MV-4-11 (cell line): ENCODE data around the gene PPP3CA.
A peak's percentile ranks its signal among the peaks of the same experiment; 100 is the strongest.

ENCODE experiments used
- DNase-seq: peaks from one replicate; lab custom pipeline; 2025; lab: John Stamatoyannopoulos, UW

Gene PPP3CA

GRCh38 chr4:101050088-101050836 is 297.1 kb downstream of the PPP3CA start:
- no peak for DNase-seq

DNA sequence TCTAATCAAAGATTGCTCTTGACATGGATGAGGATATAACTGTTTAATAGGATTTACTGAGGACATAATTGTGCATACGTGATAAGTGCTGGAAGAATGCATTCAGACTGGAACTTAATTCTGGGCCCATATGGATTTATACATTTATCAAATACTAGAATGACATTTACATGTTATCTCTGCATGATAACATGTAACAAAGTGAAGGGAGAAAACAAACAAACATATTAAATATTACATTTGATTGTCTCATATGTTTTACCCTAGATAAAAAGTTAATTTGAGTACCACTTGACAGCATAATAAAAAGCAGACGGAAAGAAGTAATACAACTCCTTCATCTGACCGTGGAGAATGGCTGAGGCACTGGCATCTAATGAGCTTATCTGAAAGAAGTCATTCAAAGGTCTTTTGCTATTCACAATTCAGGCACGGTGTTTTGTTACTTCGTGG is 297.8 kb downstream of the PPP3CA start:
- no peak for DNase-seq

DNA sequence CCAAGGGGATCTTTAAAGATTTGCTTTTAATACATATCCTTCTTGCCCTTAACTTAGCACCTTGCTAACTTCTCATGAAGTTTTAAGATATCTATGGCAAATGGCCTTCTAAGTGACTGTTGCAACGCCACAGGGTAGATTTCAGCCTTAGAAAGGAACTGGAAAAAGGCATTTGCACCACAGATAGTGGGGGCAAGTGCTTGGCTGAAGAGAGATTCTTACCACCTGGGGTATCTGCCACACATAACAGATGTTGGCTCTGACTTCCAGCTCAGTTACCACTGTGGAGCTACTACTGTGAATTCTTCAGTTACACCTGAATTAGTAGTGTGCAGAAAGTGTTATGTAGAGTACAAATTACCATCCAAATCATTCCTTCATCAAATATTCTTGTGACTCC is 302.6 kb downstream of the PPP3CA start:
- DNase-seq: no peak

DNA sequence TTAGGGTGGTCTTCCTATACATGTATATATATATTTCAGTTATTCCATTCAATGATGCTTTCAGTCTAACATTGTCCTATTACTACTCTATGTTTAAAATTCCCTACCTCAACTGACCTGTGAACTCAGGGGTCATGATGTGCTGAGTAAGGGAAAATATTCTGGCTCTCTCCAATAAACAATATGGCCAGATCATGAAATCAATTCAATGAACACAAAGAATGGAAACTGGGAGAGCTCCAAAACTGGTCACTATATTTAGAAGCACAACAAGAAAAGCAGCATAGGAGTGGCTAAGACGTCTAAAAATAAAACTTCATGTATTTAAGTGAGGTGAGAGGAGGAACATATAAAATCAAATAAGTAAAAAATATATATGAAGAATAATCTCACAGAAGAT is 304.5 kb downstream of the PPP3CA start:
- no peak for DNase-seq

- DNase-seq: no peak
Observed at GRCh38 chr4:101040776-101041175, 306.6 kb downstream of the PPP3CA start.

DNA sequence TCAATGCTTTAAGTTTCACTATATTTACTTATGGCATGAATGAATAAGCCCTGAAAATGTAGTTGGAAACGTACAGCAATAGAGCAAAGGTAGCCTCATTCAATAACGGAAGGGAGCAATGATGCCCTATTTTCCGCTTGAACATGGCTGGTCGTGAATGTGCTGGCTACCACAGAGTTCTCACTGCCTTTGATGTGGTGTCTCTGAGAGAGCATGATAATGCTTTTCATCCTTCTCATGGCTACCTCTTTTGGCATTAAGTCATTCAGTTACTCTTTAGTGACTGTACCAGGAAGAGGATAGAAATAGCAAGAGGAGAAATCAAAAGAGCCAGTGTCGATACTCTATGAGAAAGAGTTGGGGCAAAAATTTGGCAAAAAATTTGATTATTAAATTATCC is 308.0 kb downstream of the PPP3CA start:
- DNase-seq: no peak

DNA sequence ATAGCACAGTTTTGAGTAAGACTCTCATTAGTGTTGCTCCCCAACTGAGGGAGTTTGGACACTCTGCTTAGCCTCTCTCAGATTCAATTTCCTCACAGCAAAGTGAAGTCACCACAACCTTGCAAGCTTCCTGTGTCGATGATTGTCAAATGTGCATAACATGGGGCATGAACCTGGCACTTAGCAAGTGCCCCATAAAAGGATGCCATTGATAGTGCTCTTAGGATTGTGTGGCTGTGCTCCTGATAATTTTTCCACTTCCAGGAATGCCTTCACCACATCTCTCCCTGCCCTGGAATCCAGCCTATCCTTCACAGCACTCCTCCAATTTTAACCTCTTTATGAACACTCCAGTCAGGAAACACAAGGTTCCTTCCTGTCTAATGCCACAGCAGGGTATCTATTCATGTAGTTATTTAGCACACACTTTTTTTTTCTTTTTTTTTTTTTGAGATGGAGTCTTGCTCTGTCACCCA is 309.4 kb downstream of the PPP3CA start:
- peak; percentile 9 for DNase-seq

DNA sequence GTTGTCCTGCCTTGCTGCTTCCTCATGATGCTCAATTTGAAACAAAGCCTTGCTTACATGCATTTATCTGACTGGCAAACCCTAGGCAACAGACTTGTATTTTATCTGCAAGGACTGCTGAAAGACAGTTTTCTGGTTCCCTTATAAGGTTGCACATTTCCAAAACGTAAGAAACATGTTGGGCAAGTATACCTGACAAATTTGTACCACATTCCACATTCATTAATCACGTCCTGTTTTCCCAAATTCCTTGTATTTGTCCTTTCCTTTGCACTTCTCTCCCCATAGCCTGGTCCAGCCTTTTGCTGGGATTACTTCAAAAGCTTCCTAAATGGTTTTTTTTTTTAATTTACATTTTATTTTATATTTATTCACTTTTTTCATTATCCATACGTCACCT is 310.1 kb downstream of the PPP3CA start:
- no peak for DNase-seq

- DNase-seq: peak; percentile 8
Observed at GRCh38 chr4:101035487-101035886, 311.8 kb downstream of the PPP3CA start.

DNA sequence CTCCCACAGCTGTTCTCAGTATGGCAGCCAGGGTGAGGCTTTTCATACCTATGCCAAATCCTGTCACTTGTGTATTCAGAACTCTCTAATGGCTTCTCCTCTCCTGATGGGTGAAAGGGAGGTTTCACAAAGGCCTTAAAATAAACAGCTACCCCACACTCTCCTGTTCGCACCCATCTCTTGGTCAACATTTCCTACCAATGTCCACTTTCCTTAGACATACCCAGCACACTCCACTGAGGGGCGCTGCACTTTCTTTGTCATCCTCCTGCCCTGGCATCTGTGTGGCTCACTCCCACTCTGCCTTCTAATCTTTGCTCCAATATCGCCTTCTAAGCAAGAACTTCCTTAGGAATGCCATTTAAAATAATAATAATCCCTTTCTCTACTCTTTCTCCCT is 313.3 kb downstream of the PPP3CA start:
- DNase-seq: no peak

- DNase-seq: no peak
Observed at GRCh38 chr4:101032541-101032940, 314.8 kb downstream of the PPP3CA start.

GRCh38 chr4:101031971-101032370 is 315.4 kb downstream of the PPP3CA start:
- no peak for DNase-seq

- DNase-seq: no peak
Observed at GRCh38 chr4:101028886-101029285, 318.4 kb downstream of the PPP3CA start.

- no peak for DNase-seq
Observed at GRCh38 chr4:101027721-101028120, 319.6 kb downstream of the PPP3CA start.

DNA sequence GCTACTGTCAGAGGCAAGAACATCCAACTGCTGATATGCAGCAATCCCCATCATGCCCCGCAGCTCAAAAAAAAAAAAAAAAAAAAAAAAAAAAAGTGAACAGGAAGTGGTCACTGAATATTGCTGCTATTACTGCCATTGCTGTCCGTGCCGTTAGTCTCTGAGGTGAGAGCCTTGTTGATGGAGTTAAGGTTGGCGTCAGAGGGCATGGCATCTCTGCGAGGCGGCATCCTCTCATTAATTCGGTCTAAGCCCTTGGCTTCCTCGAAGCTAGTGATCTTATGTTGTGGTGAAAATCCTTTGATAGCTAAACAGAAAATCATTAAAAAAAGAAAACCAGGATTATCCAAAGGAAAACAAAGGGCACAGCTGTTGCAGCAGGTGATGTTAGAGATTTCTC is 321.6 kb downstream of the PPP3CA start:
- DNase-seq: peak; percentile 27

- DNase-seq: no peak
Observed at GRCh38 chr4:101022151-101023024, 324.9 kb downstream of the PPP3CA start.

DNA sequence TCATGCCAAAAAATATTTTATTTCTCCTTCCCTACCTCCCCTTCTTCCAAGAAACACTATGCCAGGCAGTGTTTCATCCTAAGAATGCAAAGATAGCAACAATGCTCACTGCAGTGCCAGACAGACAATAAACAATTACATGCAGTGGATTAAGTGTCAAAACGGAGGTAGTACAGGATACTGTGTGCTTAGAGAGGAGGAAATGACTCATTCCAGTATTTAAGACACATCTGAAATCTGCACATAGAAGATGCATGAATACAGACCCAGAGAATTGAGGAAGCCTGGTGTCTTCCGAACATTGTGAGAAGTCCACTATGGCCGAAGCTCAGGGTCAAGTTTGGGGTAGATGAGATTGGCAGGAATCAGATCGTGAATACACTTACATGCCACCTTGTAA is 326.4 kb downstream of the PPP3CA start:
- DNase-seq: peak; percentile 78

GRCh38 chr4:101019941-101020401 is 327.4 kb downstream of the PPP3CA start:
- no peak for DNase-seq

GRCh38 chr4:101019313-101019712 is 328.0 kb downstream of the PPP3CA start:
- DNase-seq: no peak

GRCh38 chr4:101018836-101019235 is 328.5 kb downstream of the PPP3CA start:
- DNase-seq: peak; percentile 98

- no peak for DNase-seq
Observed at GRCh38 chr4:101014417-101014816, 332.9 kb downstream of the PPP3CA start.

GRCh38 chr4:101010987-101011386 is 336.3 kb downstream of the PPP3CA start:
- no peak for DNase-seq

- no peak for DNase-seq
Observed at GRCh38 chr4:101009471-101009870, 337.9 kb downstream of the PPP3CA start.
